GM21717 (cell line): ENCODE measurements around the gene PSPC1.
"Not testable (repeated sequence)": the region's sequence is repeated elsewhere in the genome, so short reads cannot be mapped to it uniquely, and the experiment has no call there.

ENCODE experiments used
- ATAC-seq: cut with Tn5 transposase; IDR thresholded peaks from one replicate; pipeline ENCODE4 v1.9.1; 2021; ENCODE audit warnings: mild to moderate bottlenecking, moderate library complexity; ENCODE audit not compliant: unreplicated experiment

PSPC1 gene

GRCh38 chr13:19764237-19764636, 18.5 kb downstream of the PSPC1 start:
- no peak for ATAC-seq

DNA sequence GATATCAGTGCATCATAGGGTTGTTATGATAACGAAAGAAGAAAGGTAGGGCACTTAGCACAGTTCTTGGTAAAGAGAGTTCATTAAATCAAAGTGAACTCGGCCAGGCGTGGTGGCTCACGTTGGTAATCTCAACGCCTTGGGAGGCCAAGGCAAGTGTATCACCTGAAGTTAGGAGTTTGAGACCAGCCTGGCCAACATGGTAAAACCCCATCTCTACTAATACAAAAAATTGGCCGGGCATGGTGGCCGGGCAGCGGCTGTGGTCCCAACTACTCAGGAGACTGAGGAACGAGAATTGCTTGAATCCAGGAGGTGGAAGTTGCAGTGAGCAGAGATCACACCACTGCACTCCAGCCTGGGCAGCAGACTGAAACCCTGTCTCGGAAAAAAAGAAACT, 19.1 kb downstream of the PSPC1 start:
- ATAC-seq: no peak

GRCh38 chr13:19759669-19760068, 23.1 kb downstream of the PSPC1 start:
- ATAC-seq: no peak

GRCh38 chr13:19742643-19743042, 40.1 kb downstream of the PSPC1 start:
- ATAC-seq: no peak

DNA sequence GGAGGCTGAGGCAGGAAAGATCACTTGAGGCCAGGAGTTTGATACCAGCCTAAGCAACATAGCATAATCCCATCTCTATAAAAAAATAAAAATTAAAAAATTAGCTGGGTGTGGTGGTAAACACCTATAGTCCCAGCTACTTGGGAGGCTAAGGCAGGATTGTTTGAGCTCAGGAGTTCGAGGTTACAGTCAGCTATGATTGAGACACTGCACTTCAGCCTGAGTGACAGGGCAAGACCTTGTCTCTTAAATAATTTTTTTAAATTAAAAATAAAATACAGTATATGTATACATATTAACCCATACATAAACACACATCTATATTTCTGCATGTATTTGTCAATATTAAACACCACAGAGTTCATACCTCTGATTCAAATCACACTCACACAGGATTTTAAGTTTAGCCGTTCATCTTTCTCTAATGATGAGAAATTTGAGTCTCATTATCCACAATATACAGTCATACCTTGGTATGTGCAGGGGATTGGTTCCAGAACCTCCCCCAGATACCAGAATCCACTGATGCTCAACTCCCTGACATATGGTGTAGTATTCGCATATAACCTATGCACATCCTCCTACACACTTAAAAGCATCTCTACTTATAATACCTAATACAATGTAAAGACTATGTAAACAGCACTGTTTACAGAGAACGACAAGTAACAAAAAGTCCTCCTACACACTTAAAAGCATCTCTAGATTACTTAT, 44.7 kb downstream of the PSPC1 start:
- ATAC-seq: no peak

DNA sequence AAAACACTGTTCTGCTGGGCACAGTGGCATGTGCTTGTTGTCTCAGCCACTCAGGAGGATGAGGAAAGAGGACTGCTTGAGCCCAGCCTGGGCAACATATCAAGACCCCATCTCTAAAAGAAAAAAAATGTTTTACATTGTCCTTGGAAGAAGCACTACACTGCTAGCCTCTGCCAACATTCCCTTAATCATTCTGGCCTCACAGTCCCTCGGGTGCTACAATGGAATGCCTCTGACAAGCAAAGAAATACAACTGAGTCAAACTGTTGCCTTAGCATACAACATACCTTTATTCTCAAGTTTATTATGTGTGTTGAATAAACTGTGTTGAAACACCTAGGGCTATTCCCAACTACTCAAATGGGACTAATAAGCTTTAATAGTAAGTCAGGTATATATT, 56.1 kb downstream of the PSPC1 start:
- ATAC-seq: no peak

DNA sequence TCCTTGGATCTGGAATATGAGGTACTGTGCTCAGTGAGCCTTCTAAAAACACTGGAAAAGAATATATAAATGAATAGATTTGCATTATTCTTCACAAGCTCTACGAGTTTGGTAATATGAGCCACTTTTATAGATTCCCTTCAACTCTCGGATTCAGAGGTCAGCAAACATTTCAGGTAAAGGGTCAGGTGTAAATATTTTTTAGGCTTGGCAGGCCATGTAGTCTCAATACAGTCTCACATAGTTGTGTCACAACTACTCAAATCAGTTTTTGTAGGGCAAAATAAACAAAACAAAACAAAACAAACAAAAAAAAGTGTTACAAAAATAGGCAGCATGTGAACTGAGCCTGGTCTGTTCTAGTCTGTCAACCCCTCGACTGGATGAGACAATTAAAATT, 57.4 kb downstream of the PSPC1 start:
- no peak for ATAC-seq

DNA sequence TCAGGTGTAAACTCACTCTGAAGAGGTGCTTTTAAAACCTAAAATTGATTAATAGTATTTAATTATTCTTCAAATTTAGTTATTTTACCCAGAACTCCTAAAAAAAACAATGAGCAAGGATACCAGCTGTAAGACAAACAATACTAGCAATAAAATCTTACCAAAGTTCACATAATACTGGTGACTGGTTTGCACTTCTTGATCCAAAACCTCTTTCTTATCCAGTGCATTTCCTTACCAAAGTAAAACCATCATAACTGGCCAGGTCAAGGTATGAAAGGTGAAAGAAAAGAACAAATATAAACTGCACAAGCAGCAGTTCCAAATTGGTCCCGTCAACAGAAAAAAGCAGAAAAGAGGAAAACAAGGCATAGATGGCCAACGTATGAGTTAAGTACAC, 62.7 kb downstream of the PSPC1 start:
- no peak for ATAC-seq

DNA sequence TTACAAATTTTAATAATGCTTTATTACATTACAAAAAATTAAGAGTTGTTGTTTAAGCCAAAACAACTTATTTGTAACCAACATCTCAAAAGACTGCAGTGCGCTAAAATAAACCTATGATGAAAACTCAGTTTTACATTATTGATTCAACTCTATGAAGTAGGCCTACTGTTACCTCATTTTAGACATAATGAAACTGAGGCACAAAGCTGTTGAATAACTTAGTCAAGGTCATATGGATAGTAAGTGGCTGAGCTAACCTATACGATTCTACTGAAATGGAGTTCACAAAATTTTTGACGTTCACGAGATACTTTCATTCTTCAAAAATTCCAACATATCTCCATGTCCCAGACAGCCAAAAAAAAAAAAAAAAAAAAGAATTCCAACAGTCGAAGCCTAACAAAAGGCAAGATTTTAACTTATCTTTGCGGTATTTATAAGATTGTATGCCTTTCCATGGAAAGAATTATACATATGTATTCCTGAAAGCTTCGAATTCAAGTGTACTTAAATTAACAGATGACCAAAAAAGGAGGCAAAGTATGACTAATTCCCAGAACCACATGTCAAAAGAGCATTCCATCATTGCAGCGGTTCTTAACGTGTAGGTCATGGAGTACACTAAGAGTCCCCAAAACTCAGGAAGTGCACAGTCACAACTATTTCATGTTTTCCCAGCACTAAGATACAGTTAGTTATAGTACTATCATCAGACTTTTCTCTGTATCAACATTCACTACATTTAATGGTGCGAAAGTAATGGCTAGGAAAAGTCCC, 69.4 kb downstream of the PSPC1 start:
- no peak for ATAC-seq

DNA sequence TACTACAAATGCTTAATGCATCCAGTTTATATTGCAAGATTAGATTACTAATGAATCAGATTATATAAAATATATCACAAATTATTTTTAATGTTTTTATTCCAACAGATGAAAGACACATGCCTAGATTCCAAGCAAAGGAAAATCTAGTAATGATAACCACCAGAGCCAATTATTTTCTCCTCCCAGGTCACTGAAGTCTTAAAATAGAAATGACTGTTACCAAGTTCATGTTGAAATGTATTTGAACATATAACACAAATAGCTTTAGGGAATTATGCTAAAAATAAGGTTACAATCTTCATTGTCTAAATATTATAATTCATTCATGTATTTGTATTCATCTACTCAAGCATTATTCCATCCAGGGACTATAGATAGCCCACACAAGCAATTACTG, 73.0 kb downstream of the PSPC1 start:
- ATAC-seq: not testable (repeated sequence)

DNA sequence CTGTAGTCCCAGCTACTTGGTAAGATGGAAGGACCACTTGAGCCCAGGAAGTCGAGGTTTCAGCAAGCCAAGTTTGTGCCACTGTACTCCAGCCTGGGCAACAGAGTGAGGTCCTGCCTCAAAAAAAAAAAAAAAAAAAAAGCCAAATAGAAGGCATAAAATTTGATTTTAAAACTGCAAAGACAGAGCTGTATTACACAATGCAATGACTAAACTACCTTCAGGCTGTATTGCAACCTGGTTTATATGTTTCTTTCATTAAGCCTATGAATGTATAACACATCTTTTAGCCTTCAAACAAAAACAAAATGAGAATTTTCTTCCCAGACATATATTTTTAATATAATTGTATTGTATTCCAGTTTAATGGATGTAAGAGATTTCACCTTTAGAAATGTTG, 73.7 kb downstream of the PSPC1 start:
- ATAC-seq: not testable (repeated sequence)

DNA sequence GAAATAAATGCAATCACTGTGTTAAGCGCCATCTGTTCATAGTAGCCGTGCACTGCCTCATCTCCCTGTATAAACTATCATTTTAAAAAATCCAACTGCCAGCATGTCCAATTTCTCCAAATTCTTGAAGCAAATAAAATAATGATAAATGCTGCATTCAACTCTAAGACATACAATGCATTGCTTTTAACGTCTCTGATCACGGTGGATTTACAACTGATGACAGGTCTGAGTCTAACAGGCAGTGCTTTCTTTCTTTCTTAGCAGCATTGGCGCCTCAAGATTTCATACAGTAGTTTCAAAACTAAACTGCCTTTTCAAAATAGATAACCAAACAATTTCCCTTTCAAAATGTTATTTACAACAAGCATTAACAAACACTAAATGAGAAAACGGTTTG, 78.5 kb downstream of the PSPC1 start:
- ATAC-seq: not testable (repeated sequence)

DNA sequence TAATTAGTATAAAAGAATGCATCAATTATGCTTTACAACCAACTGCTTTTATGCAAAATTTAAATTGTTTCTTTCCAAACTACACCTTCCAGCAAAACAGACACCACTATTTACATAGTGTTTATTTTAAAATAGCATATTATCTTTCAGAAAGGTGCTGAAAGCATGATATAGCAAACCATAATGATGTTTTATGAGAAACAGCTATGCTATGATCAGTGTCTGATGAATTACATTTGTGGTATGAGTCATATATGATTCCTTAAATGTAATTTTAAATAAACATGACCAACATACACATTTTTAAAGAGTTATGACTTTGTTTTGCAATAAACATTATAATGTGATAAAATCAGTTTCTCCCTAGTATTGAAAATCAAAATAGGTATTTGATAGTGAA, 81.1 kb downstream of the PSPC1 start:
- not testable (repeated sequence) for ATAC-seq

- ATAC-seq: not testable (repeated sequence)
Measured at GRCh38 chr13:19700963-19701362, 81.8 kb downstream of the PSPC1 start.

GRCh38 chr13:19695829-19696228, 86.9 kb downstream of the PSPC1 start:
- no peak for ATAC-seq

GRCh38 chr13:19695428-19695827, 87.3 kb downstream of the PSPC1 start:
- no peak for ATAC-seq

- ATAC-seq: not testable (repeated sequence)
Measured at GRCh38 chr13:19691447-19691846, 91.3 kb downstream of the PSPC1 start.

- no peak for ATAC-seq
Measured at GRCh38 chr13:19685437-19685836, 97.3 kb downstream of the PSPC1 start.

DNA sequence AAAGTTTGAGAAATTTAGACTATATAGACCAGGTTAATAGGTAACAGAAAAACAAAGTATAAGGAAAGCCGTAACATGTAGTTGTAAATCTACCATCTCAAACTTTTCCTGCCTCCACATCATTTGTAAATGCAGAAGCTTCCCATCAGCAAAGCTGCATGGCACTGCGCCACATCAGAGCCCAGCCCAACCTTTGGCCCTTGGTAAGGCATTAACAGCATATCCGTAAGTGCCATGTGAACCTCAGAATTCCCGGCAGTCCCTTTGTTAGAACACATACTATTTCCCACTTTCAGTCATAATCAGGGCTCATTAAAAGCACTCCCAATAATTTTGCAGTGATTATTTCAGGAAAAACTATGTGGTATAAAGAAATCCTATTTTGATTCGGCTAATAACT, 97.7 kb downstream of the PSPC1 start:
- no peak for ATAC-seq

- no peak for ATAC-seq
Measured at GRCh38 chr13:19681517-19681916, 101.2 kb downstream of the PSPC1 start.

GRCh38 chr13:19680751-19681150, 102.0 kb downstream of the PSPC1 start:
- ATAC-seq: no peak

DNA sequence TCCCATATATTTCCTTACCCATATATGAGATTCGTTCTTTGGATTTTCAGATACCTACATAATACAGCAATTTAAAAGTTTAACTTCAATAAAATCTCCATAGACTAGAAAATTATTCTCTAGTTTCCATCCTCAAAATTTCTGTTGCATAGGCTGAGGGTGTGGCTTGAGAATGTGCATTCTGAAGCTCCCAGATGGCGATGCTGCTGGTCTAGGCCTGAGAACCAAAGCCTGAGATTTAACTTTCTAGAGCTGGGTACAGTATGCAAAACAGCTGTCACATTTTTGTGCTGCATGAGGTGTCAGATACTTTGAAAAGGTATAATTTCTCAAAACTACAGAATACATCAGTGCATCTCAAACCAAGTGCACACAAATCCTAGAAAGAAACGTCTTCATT, 106.6 kb downstream of the PSPC1 start:
- ATAC-seq: no peak
